GM12864 (cell line): Measurements from ENCODE around the gene ZNF770.
A peak's percentile ranks its signal among the peaks of the same experiment; 100 is the strongest.

Experiments used
- DNase-seq: peaks from one replicate; pipeline ENCODE4 v3.0.0-alpha.2; 2011; ENCODE audit warnings: low read depth
- H3K4me3 ChIP-seq: 2 replicates; pipeline ENCODE4 v1.5.1; 2011; ENCODE audit warnings: mild to moderate bottlenecking, low read depth, low read length, control low read depth
- TF ChIP-seq, protein P1 (sequence below): IDR thresholded peaks from 2 replicates; pipeline ENCODE4 v1.5.1; 2011; ENCODE audit warnings: low read depth, mild to moderate bottlenecking, moderate library complexity, low read length, control low read depth, inconsistent platforms; ENCODE audit errors: missing control alignments

The ZNF770 gene

DNA sequence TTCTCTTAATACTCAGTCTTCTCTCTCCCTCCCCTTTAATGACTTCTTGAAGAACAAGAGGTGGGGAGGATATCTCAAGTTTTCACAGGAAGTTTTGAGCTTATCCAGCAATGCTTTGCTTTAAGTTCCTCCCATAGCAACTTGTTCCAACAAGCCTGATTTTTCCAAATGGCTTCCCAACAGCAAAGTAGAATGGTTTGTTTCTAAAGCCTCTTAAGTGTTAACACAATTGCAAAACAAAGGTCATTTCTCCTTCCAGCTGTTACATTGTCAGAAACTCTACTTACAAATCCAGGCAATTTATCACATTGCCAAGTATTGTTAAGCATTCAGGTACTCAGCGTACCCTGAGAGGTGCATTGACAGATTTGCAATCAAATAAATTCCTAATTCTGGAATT is 6.8 kb upstream of the ZNF770 start:
- H3K4me3 ChIP-seq = no peak overlapping the region
- DNase-seq = no peak
- TF ChIP-seq, protein P1, sequence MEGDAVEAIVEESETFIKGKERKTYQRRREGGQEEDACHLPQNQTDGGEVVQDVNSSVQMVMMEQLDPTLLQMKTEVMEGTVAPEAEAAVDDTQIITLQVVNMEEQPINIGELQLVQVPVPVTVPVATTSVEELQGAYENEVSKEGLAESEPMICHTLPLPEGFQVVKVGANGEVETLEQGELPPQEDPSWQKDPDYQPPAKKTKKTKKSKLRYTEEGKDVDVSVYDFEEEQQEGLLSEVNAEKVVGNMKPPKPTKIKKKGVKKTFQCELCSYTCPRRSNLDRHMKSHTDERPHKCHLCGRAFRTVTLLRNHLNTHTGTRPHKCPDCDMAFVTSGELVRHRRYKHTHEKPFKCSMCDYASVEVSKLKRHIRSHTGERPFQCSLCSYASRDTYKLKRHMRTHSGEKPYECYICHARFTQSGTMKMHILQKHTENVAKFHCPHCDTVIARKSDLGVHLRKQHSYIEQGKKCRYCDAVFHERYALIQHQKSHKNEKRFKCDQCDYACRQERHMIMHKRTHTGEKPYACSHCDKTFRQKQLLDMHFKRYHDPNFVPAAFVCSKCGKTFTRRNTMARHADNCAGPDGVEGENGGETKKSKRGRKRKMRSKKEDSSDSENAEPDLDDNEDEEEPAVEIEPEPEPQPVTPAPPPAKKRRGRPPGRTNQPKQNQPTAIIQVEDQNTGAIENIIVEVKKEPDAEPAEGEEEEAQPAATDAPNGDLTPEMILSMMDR = no peak

DNA sequence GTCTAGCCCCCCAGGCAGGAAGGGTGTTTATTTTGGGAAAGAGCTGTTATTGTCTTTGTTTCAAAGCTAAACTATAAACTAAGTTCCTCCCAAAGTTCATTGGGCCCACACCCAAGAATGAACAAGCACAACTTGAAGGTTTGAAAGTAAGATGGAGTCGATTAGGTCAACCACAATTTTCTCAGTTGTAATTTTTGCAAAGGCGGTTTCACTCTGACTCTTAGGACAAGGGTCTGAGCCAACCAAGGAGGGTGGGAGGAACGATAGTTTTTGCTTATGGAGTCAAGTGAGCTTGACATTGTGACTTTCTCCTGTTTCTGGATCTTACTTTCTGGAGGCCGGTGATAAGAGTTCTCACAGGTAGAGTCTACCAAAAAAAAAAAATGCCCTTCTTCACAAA is 5.8 kb upstream of the ZNF770 start:
- H3K4me3 ChIP-seq = no peak overlapping the region
- DNase-seq = peak; percentile 95

DNA sequence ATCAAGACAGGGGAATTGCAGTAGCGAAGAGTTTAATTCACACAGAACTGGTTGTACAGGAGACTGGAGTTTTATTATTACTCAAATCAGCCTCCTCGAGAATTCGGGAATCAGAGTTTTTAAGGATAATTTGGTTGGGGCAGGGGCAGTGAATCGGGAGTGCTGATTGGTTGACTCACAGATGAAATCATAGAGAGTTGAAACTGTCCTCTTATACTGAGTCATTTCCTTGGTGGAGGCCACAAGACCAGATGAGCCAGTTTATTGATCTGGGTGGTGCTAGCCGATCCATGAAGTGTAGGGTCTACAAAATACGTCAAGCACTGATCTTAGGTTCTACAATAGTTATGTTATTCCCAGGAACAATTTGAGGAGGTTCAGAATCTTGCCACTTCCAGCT is 5.3 kb upstream of the ZNF770 start:
- TF ChIP-seq, protein P1 = no peak
- DNase-seq = no peak
- no peak overlapping the region for H3K4me3 ChIP-seq

More for the DNA sequence above, 5.8 kb upstream of the ZNF770 start:
- TF ChIP-seq, protein P1 = no peak

DNA sequence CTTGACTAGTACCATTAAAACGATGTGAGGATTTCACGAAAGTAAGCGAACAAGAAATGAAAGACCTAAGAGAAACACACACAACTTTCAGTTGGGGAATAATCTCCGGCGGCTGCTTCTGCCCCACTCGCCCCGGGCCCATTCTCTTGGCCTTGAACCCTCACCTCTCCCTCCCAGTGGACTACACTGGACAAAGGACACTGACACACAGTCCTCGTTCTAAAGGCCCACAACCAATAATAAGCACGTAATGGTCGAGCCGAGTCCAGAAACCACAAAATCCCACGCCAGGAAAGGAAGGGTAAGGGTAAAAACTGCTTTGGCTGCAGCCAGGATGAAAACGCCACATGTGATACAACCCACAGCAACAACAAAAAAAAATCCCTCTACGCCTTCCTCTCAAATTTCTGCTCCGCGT is 469 bp downstream of the ZNF770 start:
- DNase-seq = no peak
- TF ChIP-seq, protein P1 = no peak
- H3K4me3 ChIP-seq = peak overlapping the region; percentile 64

DNA sequence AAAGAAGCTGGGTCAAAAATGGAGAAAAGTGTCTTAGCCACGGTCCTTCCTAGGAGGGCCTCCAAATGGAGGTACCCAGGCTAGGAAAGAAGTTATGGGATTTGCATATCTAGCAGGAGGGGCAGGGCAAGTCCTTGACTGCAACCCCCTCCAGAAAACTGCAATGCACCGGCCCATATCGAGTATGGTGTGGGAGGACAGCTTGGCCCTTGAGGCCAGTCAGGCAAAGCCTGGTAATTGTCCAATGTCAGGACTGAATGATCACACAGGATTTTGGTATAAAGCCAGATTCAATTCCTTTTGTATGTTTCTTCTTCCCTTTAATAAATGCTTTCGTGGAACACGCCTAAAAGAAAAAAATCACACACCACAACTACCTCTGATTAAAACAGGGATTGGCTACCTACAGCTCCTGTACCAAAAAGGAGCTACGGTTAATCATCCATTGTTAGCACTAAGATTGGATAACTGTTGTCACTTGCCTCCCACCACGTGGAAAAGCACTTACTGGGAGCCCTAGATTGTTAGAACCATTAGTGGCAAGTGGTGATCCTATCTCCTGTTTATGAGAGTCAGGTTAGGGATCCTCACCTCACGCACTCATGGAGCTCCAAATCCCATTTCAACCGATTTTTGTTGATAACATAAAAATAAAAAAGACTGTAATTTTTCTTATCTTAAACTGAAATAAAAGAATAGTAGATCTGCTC is 1.2 kb downstream of the ZNF770 start:
- DNase-seq = no peak
- TF ChIP-seq, protein P1 = no peak

DNA sequence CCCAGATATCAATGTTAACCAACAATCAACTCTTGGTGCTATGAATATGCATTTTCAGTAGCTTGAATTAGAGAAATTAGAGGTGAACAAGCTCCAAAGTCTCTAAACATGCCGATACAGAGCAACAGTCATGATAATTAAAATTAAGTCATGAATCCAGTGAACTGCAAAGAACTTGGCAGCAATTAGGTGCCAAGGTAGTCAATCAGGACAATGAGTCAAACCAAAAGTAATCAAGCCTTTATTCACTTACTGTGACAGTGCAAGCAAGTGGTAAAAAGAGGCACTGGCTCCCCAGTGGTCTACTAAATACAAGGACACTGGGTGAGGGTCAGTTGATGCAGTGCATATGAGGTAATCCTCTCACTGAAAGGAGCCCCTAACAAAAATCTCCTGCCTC is 1.8 kb downstream of the ZNF770 start:
- H3K4me3 ChIP-seq = peak overlapping the region; percentile 64
- TF ChIP-seq, protein P1 = no peak
- no peak for DNase-seq

More for the DNA sequence above, 1.2 kb downstream of the ZNF770 start:
- H3K4me3 ChIP-seq = peak overlapping the region; percentile 64
